Stimulated activated naive CD8-positive, alpha-beta T cell treated with anti-CD3 and anti-CD28 coated beads, Interleukin-15, Interleukin-2, amounts not matched to agents 100 ng/mL and 50 ng/mL, for 24 hours (primary cell): Measurements from ENCODE around the gene ADM5.
"Not testable (repeated sequence)": the region's sequence is repeated elsewhere in the genome, so short reads cannot be mapped to it uniquely, and the experiment has no call there.

Experiments
- H3K27ac Mint-ChIP-seq: one replicate; pipeline ENCODE4 v1.8.0; 2021; ENCODE audit warnings: mild to moderate bottlenecking, mixed read lengths
- H3K27me3 Mint-ChIP-seq: one replicate; pipeline ENCODE4 v1.8.0; 2021; ENCODE audit warnings: mixed read lengths
- H3K36me3 Mint-ChIP-seq: one replicate; pipeline ENCODE4 v1.8.0; 2021; ENCODE audit warnings: low read depth, mixed read lengths
- H3K4me1 Mint-ChIP-seq: one replicate; pipeline ENCODE4 v1.8.0; 2021; ENCODE audit warnings: low read depth, mixed read lengths
- H3K4me3 Mint-ChIP-seq: one replicate; pipeline ENCODE4 v1.8.0; 2021; ENCODE audit warnings: mild to moderate bottlenecking, mixed read lengths
- H3K9me3 Mint-ChIP-seq: one replicate; pipeline ENCODE4 v1.8.0; 2021; ENCODE audit warnings: mixed read lengths

ADM5 gene

DNA sequence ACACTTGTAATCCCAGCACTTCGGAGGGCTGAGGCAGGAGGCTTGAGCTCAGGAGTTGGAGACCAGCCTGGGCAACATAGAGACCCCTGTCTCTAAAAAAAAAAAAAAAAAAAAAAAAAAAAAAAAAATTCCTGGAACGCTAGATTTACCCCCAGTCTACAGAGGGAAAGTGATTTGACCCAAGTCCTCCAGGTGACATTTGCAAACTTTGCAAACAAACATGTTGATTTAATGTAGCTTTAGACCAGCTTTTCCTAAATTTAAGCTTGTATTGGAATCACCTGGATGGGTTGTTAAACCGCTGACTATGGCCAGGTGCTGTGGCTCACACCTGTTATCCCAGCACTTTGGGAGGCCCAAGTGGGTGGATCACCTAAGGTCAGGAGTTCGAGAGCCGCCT is 10.0 kb downstream of the ADM5 start:
- H3K4me3 Mint-ChIP-seq, result no peak overlapping the region

DNA sequence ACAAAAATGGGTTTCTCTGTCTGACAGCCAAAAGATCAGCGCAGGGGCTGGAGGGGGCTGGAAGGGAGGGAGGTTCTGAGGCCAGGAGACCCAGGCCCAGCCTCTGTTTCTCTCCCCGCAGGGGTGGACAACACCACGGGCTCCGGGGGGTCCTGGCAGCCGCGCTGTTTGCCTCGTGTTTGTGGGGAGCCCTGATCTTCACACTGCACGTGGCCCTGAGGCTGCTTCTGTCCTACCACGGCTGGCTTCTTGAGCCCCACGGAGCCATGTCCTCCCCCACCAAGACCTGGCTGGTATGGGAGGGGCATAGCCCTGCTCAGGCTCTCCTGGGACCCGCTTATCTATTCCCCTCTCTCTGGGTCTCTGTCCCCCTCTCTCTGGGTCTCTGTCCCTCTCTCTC is 11.2 kb downstream of the ADM5 start:
- H3K27ac Mint-ChIP-seq, result no peak overlapping the region
- H3K27me3 Mint-ChIP-seq, result no peaks in the 10 kb centered on the region
- no peaks in the 10 kb centered on the region for H3K4me1 Mint-ChIP-seq
- H3K4me3 Mint-ChIP-seq, result no peak overlapping the region
- H3K9me3 Mint-ChIP-seq, result no peaks in the 10 kb centered on the region
- H3K36me3 Mint-ChIP-seq, result no peaks in the 10 kb centered on the region

More for the DNA sequence above, 10.0 kb downstream of the ADM5 start:
- no peaks in the 10 kb centered on the region for H3K27me3 Mint-ChIP-seq
- no peaks in the 10 kb centered on the region for H3K36me3 Mint-ChIP-seq
- no peaks in the 10 kb centered on the region for H3K4me1 Mint-ChIP-seq
- H3K9me3 Mint-ChIP-seq, result no peaks in the 10 kb centered on the region
- no peak overlapping the region for H3K27ac Mint-ChIP-seq

DNA sequence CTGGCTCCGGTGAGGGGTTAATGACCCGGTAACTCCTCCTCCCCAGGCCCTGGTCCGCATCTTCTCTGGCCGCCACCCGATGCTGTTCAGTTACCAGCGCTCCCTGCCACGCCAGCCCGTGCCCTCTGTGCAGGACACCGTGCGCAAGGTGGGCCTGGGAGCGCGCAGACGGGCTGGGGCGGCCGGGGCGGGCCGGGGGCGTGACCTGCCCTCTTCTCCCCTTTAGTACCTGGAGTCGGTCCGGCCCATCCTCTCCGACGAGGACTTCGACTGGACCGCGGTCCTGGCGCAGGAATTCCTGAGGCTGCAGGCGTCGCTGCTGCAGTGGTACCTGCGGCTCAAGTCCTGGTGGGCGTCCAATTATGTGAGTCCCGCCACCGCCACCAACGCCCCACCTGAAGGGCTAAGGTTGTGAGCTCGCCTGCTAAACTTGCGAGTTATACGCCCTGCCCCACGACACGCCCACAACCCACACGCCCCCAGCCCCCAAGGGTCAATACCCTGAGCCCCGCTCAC is 11.9 kb downstream of the ADM5 start:
- no peaks in the 10 kb centered on the region for H3K36me3 Mint-ChIP-seq
- no peak overlapping the region for H3K27ac Mint-ChIP-seq
- no peaks in the 10 kb centered on the region for H3K4me1 Mint-ChIP-seq
- H3K4me3 Mint-ChIP-seq, result no peak overlapping the region
- H3K27me3 Mint-ChIP-seq, result no peaks in the 10 kb centered on the region
- H3K9me3 Mint-ChIP-seq, result no peaks in the 10 kb centered on the region

DNA sequence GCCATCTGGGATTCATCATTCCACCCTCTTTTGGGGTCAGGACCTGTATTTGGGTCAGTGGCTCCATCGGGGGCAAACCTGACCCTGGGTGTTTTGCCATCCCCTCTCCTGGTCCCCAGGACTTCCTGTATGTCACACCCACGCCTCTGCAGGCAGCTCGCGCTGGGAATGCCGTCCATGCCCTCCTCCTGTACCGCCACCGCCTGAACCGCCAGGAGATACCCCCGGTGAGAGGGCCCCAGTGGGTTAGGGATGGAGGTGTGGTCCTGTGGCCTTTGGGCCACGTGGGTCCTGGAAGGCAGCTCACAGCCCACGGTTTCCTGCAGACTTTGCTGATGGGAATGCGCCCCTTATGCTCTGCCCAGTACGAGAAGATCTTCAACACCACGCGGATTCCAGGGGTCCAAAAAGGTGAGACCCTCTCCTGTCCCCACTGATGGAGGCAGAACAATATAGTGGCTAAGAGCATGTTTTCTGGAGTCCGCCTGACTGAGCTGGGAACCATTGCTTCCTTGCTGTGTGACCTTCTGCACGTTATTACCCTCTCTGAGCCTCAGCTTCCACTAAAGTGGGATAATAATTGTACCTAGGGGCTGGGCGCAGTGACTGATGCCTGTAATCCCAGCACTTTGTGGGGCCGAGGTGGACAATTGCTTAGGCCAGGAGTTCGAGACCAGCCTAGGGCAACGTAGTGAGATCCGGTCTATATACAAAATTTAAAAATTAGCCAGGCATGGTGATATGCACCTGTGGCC is 15.7 kb downstream of the ADM5 start:
- Mint-ChIP-seq H3K4me3 (no peak overlapping the region), H3K27ac (no peak overlapping the region), H3K27me3 (no peaks in the 10 kb centered on the region), H3K36me3 (no peaks in the 10 kb centered on the region), H3K4me1 (no peaks in the 10 kb centered on the region), H3K9me3 (no peaks in the 10 kb centered on the region)

DNA sequence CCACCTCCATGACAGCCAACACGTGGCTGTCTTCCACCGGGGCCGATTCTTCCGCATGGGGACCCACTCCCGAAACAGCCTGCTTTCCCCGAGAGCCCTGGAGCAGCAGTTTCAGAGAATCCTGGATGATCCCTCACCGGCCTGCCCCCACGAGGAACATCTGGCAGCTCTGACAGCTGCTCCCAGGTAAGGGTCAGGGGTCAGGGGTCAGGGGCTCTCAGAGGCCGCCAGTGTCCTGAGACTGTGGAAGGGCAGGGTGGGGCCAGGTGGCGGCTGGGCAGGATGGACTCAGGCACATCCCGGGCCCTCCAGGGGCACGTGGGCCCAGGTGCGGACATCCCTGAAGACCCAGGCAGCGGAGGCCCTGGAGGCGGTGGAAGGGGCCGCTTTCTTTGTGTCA is 16.5 kb downstream of the ADM5 start:
- Mint-ChIP-seq H3K36me3 (no peaks in the 10 kb centered on the region), H3K4me3 (no peak overlapping the region), H3K27ac (no peak overlapping the region), H3K4me1 (no peaks in the 10 kb centered on the region), H3K9me3 (no peaks in the 10 kb centered on the region), H3K27me3 (no peaks in the 10 kb centered on the region)

DNA sequence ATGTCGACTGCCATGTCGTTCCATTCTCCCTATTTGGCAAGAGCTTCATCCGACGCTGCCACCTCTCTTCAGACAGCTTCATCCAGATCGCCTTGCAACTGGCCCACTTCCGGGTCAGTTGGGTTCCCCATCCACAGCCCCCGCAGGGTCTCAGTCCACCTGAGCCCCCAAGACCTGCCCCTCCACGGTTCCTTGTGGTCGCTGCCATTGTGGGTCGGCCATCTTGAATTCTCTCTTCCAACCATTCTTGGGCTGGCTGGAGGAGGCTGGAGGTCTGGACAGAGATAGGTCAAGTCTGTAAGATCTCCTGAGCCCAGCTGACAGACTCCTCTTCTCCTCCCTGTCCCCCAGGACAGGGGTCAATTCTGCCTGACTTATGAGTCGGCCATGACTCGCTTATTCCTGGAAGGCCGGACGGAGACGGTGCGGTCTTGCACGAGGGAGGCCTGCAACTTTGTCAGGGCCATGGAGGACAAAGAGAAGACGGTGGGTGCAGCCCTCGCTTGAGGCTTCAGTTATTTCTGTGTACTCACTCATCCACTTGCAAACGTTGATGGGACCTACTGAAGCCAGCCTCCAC is 21.1 kb downstream of the ADM5 start:
- H3K4me3 Mint-ChIP-seq, result no peak overlapping the region
- no peaks in the 10 kb centered on the region for H3K9me3 Mint-ChIP-seq
- no peaks in the 10 kb centered on the region for H3K27me3 Mint-ChIP-seq
- no peaks in the 10 kb centered on the region for H3K4me1 Mint-ChIP-seq
- H3K36me3 Mint-ChIP-seq, result no peaks in the 10 kb centered on the region
- no peak overlapping the region for H3K27ac Mint-ChIP-seq

DNA sequence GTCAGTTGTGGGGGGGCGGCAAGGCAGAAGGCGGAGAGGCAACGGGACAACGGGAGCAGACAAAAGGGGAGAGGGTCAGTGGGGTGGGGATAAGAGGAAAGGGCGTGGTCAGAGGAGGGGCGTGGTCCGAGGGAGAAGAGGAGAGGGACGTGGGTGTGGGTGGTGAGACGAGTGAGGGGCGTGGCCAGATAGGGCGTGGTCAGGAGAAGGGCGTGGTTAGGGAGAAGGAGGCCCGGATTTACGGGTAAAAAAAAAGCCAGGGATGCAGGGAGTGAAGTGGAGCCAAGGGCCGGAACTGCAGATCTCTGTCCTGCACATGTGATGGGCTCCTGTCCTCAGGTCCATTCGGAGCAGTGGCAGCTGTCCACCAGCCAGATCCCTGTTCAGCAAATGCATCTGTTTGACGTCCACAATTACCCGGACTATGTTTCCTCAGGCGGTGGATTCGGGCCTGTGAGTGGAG is 23.0 kb downstream of the ADM5 start:
- H3K27me3 Mint-ChIP-seq, result no peaks in the 10 kb centered on the region
- H3K36me3 Mint-ChIP-seq, result no peaks in the 10 kb centered on the region
- no peak overlapping the region for H3K27ac Mint-ChIP-seq
- peaks cover 5% of the 10 kb centered on the region for H3K4me1 Mint-ChIP-seq
- H3K4me3 Mint-ChIP-seq, result no peak overlapping the region
- H3K9me3 Mint-ChIP-seq, result no peaks in the 10 kb centered on the region

DNA sequence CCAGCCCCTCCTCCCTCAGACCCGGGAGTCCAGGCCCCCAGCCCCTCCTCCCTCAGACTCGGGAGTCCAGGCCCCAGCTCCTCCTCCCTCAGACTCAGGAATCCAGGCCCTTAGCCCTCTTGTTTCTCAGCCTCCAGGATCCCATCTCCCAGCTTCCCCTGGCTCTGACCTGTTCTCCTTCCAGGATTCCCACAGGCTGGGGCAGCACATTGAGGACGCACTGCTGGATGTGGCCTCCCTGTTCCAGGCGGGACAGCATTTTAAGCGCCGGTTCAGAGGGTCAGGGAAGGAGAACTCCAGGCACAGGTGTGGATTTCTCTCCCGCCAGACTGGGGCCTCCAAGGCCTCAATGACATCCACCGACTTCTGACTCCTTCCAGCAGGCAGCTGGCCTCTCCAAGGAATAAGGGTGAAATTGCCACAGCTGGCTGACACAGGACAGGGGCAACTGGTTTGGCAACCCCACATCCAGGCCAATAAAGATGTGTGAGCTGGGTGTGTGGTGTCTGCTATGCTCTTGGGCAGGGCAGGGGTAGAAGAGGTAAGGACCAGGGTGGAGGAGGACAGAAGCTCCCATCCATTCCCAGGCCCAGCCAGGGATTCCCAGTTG is 23.9 kb downstream of the ADM5 start:
- H3K36me3 Mint-ChIP-seq, result no peaks in the 10 kb centered on the region
- no peaks in the 10 kb centered on the region for H3K9me3 Mint-ChIP-seq
- H3K27ac Mint-ChIP-seq, result no peak overlapping the region
- H3K4me3 Mint-ChIP-seq, result no peak overlapping the region
- H3K4me1 Mint-ChIP-seq, result peaks cover 9% of the 10 kb centered on the region
- H3K27me3 Mint-ChIP-seq, result no peaks in the 10 kb centered on the region

DNA sequence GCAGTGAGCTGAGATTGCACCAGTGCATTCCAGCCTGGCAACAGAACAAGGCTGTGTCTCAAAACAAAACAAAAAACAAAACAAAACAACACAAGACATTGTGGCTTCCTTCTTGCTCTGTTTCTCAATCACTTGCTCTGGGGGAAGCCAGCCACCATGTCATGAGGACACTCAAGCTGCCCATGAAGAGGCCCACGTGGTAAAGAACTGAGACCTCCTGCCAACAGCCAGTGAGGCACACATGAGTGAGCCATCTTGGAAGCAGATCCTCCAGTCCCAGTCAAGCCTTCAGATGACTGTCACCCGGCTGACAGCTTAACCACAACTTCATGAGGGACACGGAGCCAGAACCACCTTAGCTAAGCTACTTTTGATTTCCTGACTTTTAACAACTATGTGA is 26.8 kb downstream of the ADM5 start:
- H3K27ac Mint-ChIP-seq, result no peak overlapping the region
- no peaks in the 10 kb centered on the region for H3K27me3 Mint-ChIP-seq
- H3K9me3 Mint-ChIP-seq, result no peaks in the 10 kb centered on the region
- H3K36me3 Mint-ChIP-seq, result no peaks in the 10 kb centered on the region
- no peak overlapping the region for H3K4me3 Mint-ChIP-seq
- peaks cover 14% of the 10 kb centered on the region for H3K4me1 Mint-ChIP-seq

DNA sequence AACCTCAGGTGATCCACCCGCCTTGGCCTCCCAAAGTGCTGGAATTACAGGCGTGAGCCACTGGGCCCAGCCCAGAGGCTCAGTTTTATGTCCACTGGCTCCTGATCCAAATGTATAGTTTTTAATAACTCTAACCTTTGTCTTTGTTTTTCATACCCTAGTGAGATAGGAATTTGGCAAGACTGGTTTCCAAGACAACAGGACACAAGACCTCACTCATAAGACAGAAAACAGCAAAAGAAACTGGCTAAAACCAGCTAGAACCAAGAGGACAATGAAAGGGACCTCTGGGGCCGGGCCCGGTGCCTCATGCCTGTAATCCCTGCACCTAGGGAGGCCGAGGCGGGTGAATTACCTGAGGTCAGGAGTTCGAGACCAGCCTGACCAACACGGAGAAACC is 29.1 kb downstream of the ADM5 start:
- no peak overlapping the region for H3K27ac Mint-ChIP-seq
- H3K27me3 Mint-ChIP-seq, result no peaks in the 10 kb centered on the region
- no peaks in the 10 kb centered on the region for H3K9me3 Mint-ChIP-seq
- H3K4me1 Mint-ChIP-seq, result peaks cover 14% of the 10 kb centered on the region
- H3K36me3 Mint-ChIP-seq, result no peaks in the 10 kb centered on the region
- H3K4me3 Mint-ChIP-seq, result peak overlapping the region; percentile 90

DNA sequence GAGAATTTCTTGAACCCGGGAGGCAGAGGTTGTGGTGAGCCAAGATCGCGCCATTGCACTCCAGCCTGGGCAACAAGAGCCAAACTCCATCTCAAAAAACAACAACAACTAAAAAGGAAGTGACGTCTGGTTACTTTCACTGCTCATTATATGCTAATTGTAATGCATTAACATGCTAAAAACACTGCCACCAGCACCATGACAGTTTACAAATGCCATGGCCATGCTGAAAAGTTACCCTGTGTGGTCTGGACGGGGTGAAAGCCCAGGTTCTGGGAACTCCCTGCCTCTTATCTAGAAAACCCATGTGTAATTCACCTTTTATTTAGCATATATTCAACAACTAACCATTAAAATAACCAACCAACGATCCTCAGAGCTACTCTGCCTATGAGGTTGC is 29.6 kb downstream of the ADM5 start:
- Mint-ChIP-seq H3K9me3 (no peaks in the 10 kb centered on the region), H3K36me3 (no peaks in the 10 kb centered on the region), H3K27me3 (no peaks in the 10 kb centered on the region), H3K4me1 (peaks cover 14% of the 10 kb centered on the region), H3K27ac (no peak overlapping the region), H3K4me3 (no peak overlapping the region)

DNA sequence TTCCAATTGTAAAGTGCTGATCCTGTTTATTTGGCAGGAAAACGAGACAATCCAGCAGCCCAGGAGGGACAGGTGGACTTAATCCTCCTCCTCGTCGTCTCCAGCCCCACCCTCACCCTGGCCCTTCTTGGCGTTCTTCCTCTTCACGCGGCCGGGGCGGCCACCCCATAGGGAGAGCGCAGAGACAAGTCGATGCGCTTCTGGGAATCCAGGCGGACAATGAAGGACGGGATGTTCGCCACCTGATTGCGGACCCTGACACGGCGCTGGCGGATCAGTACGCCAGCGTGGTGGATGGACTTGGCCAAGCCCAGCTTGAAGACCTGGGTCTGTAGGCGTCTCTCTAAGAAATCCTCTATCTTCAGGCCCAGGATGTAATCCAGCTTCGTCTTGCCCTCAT is 30.0 kb downstream of the ADM5 start:
- not testable (repeated sequence) for H3K4me3 Mint-ChIP-seq, H3K36me3 Mint-ChIP-seq, H3K27ac Mint-ChIP-seq, H3K27me3 Mint-ChIP-seq, H3K9me3 Mint-ChIP-seq
- peaks cover 14% of the 10 kb centered on the region for H3K4me1 Mint-ChIP-seq

DNA sequence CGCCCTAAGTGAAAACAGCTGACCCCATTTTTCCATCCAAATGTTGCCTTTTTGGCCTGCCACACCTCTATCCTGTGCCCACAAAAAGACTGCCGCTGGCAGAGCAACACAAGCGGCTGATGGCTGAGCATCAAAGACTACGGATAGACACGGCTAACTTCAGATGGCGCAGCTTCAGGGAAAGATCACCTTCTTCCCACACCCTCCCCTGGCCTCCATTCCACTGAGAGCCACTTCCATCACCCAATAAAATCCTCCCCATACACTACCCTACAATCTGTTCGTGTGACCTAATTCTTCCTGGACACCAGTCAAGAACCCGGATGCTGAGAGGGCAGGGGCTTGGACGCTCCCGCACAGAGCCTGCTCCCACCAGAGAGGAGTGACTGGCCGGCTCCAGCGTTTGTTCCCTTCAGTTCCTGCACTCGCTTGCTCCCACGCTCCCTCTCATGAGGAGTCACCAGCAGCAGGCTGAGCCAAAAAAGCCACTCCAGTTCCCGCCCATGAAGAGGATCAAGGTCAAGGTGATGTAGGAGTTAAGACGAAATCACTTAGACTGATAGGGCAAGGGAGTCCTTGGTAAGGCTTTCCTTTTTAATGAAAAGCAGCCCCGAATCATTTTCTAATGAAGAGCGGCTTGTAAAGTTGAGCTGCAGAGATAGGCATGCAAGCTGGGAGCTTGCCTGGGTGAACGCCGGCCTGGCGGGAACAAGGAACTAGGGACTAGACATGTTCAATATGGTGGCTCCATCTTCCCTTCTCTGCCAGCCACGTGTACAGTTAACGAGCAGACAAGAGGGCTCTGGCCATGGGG is 38.0 kb downstream of the ADM5 start:
- Mint-ChIP-seq H3K36me3 (no peaks in the 10 kb centered on the region), H3K4me1 (no peaks in the 10 kb centered on the region), H3K4me3 (no peak overlapping the region), H3K27me3 (peaks cover 3% of the 10 kb centered on the region), H3K9me3 (no peaks in the 10 kb centered on the region), H3K27ac (no peak overlapping the region)

DNA sequence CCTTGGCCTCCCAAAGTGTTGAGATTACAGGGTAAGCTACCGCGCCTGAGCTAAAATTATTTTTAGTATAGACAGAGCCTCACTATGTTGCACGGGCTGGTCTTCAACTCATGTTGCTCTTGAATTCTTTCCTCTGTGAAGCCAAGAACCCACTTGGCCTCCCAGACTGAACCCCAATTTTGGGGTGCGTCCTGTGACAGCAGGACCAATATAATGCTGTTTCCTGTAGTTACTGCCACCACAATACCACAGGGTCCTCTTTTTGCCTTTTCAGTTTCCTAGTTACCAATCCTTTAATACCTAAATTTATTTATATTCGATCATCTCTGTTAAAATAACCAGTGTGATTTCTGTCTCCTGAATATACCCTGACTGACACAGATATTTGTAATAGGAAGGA is 40.8 kb downstream of the ADM5 start:
- Mint-ChIP-seq H3K36me3 (no peaks in the 10 kb centered on the region), H3K4me1 (no peaks in the 10 kb centered on the region), H3K27ac (no peak overlapping the region), H3K4me3 (no peak overlapping the region), H3K9me3 (no peaks in the 10 kb centered on the region), H3K27me3 (peaks cover 3% of the 10 kb centered on the region)

DNA sequence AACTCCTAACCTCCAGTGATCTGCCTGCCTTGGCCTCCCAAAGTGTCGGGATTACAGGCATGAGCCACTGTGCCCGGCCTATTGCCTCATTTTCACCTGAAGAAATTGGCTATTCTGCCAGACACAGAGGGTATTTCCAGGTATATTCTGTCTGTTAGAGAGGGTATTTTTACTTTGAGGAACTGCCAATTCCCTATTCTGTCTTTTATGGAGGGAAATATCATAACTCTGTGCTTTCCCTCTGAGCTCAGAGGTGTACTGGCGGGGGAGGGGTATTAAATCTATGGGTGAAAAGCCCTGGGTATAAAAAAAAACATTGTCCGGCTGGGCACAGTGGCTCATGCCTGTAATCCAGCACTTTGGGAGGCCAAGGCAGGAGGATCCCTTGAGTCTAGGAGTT is 48.9 kb downstream of the ADM5 start:
- Mint-ChIP-seq H3K4me3 (no peak overlapping the region), H3K9me3 (no peaks in the 10 kb centered on the region), H3K36me3 (no peaks in the 10 kb centered on the region), H3K27ac (no peak overlapping the region), H3K27me3 (no peaks in the 10 kb centered on the region), H3K4me1 (no peaks in the 10 kb centered on the region)
